ENCODE measurements around the gene FLYWCH1.
A peak's percentile ranks its signal among the peaks of the same experiment; 100 is the strongest.

Gene FLYWCH1

GRCh38 chr16:2966808-2967191 is 55.1 kb downstream of the FLYWCH1 start:
- Mint-ChIP-seq H3K27ac (no peak overlapping the region), H3K4me1 (peaks cover 22% of the 10 kb centered on the region)

GRCh38 chr16:2967211-2967631 is 55.5 kb downstream of the FLYWCH1 start:
- peaks cover 26% of the 10 kb centered on the region for H3K4me1 Mint-ChIP-seq
- no peaks in the 10 kb centered on the region for H3K9me3 Mint-ChIP-seq
- H3K27ac Mint-ChIP-seq = no peak overlapping the region
- no peak for TF ChIP-seq CTCF (IDR thresholded peaks at IDR 0.05)
- DNase-seq = no peak
- no peaks in the 10 kb centered on the region for H3K36me3 Mint-ChIP-seq (ENCODE audit: low read depth)
- H3K27me3 Mint-ChIP-seq (ENCODE audit: low read depth, poor library complexity) = peaks cover 16% of the 10 kb centered on the region
- H3K4me3 Mint-ChIP-seq = no peak overlapping the region

More at GRCh38 chr16:2966808-2967191, 55.1 kb downstream of the FLYWCH1 start:
- H3K27me3 Mint-ChIP-seq (ENCODE audit: low read depth, poor library complexity) = peaks cover 20% of the 10 kb centered on the region
- no peak for TF ChIP-seq CTCF (IDR thresholded peaks at IDR 0.05)
- H3K4me3 Mint-ChIP-seq = no peak overlapping the region
- no peaks in the 10 kb centered on the region for H3K36me3 Mint-ChIP-seq (ENCODE audit: low read depth)
- no peaks in the 10 kb centered on the region for H3K9me3 Mint-ChIP-seq
- no peak for DNase-seq

GRCh38 chr16:2967721-2968161 is 56.0 kb downstream of the FLYWCH1 start:
- H3K27ac Mint-ChIP-seq = no peak overlapping the region
- H3K4me1 Mint-ChIP-seq = peaks cover 31% of the 10 kb centered on the region
- H3K36me3 Mint-ChIP-seq (ENCODE audit: low read depth) = no peaks in the 10 kb centered on the region
- no peak for DNase-seq
- H3K9me3 Mint-ChIP-seq = no peaks in the 10 kb centered on the region
- H3K27me3 Mint-ChIP-seq (ENCODE audit: low read depth, poor library complexity) = peaks cover 16% of the 10 kb centered on the region
- no peak for TF ChIP-seq CTCF (IDR thresholded peaks at IDR 0.05)
- H3K4me3 Mint-ChIP-seq = no peak overlapping the region

- no peak for DNase-seq
- Mint-ChIP-seq H3K27me3 (ENCODE audit: low read depth, poor library complexity) (peaks cover 16% of the 10 kb centered on the region), H3K36me3 (ENCODE audit: low read depth) (no peaks in the 10 kb centered on the region), H3K9me3 (no peaks in the 10 kb centered on the region), H3K4me3 (peak overlapping the region; percentile 71), H3K27ac (no peak overlapping the region), H3K4me1 (peaks cover 32% of the 10 kb centered on the region)
- TF ChIP-seq CTCF (IDR thresholded peaks at IDR 0.05) = no peak
Measured at GRCh38 chr16:2968368-2968737, 56.6 kb downstream of the FLYWCH1 start.

GRCh38 chr16:2968738-2969544 is 57.2 kb downstream of the FLYWCH1 start, which contains the start of gene PAQR4:
Gene PAQR4 (plus strand): TSS chr16:2969348. CDS start chr16:2969675, 327 bp downstream.
- H3K27ac Mint-ChIP-seq = no peak within 1 kb of the TSS
- no peak for TF ChIP-seq CTCF (IDR thresholded peaks at IDR 0.05)

More at GRCh38 chr16:2968738-2969544, 57.2 kb downstream of the FLYWCH1 start, which contains the start of gene PAQR4:
- peaks cover 12% of the 10 kb centered on the region for H3K27me3 Mint-ChIP-seq (ENCODE audit: low read depth, poor library complexity)
- no peaks in the 10 kb centered on the region for H3K9me3 Mint-ChIP-seq
- peak; percentile 92 for DNase-seq
- no peaks in the 10 kb centered on the region for H3K36me3 Mint-ChIP-seq (ENCODE audit: low read depth)
- H3K4me1 Mint-ChIP-seq = peaks cover 28% of the 10 kb centered on the region
- peak within 1 kb of the TSS; percentile 71 for H3K4me3 Mint-ChIP-seq

Data from nephron progenitor cell (in vitro differentiated cells).